GM13977 (cell line): Measurements from ENCODE around the gene EXO5.

Source experiments
- DNase-seq: peaks from one replicate; pipeline ENCODE4 v3.0.0; 2012; ENCODE audit warnings: low spot score
- in situ Hi-C: fragments of 300-500 bp; cut with MboI; formaldehyde crosslinking; loops from one replicate; pipeline ENCODE4 v1.12.0; 2022; ENCODE audit warnings: low sequenced_read_pairs, low pct_unique_long_range_greater_than_20kb, mixed read lengths, inconsistent platforms; ENCODE audit not compliant: unreplicated experiment
- TF ChIP-seq, protein P1 (sequence below): IDR thresholded peaks from 2 replicates; pipeline ENCODE4 v1.5.1; 2012; ENCODE audit warnings: mild to moderate bottlenecking, control low read depth; ENCODE audit not compliant: insufficient read depth; ENCODE audit errors: extremely low read depth, missing control alignments

EXO5 gene

DNA sequence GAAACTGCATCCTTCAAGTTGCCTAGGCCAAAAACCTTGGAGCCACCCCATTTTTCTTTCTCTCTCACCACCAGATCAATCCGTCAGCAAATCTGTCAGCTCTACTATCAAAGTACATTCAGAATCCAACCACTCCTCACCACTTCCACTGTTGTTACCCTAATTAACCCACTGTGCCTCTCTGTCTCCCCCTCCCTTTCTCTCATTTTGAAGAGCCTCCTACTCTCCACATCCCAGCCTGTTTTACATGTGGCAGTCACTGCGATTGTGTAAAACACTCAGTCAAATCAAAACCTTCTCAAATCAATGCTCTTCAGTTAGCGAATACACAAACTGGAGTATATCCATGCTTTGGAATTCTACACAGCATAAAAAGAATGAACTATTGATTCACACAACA, 55.9 kb downstream of the EXO5 start:
- TF ChIP-seq, protein P1, sequence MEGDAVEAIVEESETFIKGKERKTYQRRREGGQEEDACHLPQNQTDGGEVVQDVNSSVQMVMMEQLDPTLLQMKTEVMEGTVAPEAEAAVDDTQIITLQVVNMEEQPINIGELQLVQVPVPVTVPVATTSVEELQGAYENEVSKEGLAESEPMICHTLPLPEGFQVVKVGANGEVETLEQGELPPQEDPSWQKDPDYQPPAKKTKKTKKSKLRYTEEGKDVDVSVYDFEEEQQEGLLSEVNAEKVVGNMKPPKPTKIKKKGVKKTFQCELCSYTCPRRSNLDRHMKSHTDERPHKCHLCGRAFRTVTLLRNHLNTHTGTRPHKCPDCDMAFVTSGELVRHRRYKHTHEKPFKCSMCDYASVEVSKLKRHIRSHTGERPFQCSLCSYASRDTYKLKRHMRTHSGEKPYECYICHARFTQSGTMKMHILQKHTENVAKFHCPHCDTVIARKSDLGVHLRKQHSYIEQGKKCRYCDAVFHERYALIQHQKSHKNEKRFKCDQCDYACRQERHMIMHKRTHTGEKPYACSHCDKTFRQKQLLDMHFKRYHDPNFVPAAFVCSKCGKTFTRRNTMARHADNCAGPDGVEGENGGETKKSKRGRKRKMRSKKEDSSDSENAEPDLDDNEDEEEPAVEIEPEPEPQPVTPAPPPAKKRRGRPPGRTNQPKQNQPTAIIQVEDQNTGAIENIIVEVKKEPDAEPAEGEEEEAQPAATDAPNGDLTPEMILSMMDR = no peak
- no peak for DNase-seq
- in situ Hi-C loops = no loop called here

DNA sequence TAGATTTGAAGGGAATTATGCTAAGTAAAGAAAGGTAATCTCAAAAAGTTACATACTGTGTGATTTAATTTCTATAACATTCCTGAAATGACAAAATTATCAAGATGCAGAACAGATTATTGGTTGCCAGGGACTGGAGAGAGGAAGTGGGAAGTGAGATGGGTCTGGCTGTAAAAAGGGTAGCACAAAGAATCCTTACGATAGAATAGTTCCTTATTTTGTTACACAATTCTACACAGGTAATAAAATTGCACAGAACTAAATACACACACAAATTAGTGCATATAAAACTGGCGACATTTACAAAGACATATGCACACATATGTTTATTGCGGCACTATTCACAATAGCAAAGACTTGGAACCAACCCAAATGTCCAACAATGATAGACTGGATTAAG, 56.3 kb downstream of the EXO5 start:
- no peak for DNase-seq
- TF ChIP-seq, protein P1 = no peak
- in situ Hi-C loops = no loop called here
